LoVo (cell line): ENCODE measurements around the gene COL5A1.

Source experiments
- DNase-seq: peaks from one replicate; pipeline ENCODE4 v3.0.0-alpha.2; 2016; ENCODE audit warnings: low spot score

The COL5A1 gene

GRCh38 chr9:134792627-134793026 is 151.0 kb downstream of the COL5A1 start:
- DNase-seq, result no peak

- DNase-seq, result no peak
Observed at GRCh38 chr9:134793288-134794188, 151.9 kb downstream of the COL5A1 start.

GRCh38 chr9:134794663-134795370 is 153.2 kb downstream of the COL5A1 start:
- DNase-seq, result no peak

GRCh38 chr9:134795446-134795845 is 153.8 kb downstream of the COL5A1 start:
- no peak for DNase-seq

GRCh38 chr9:134796882-134797281 is 155.3 kb downstream of the COL5A1 start:
- DNase-seq, result no peak

- no peak for DNase-seq
Observed at GRCh38 chr9:134800791-134801339, 159.3 kb downstream of the COL5A1 start.

GRCh38 chr9:134802216-134802795 is 160.7 kb downstream of the COL5A1 start:
- no peak for DNase-seq

- DNase-seq, result no peak
Observed at GRCh38 chr9:134804871-134805270, 163.3 kb downstream of the COL5A1 start.

GRCh38 chr9:134807716-134808446 is 166.3 kb downstream of the COL5A1 start:
- no peak for DNase-seq

- DNase-seq, result no peak
Observed at GRCh38 chr9:134808447-134808792, 166.8 kb downstream of the COL5A1 start.

GRCh38 chr9:134809292-134809691 is 167.7 kb downstream of the COL5A1 start:
- DNase-seq, result no peak

GRCh38 chr9:134809826-134810225 is 168.2 kb downstream of the COL5A1 start:
- DNase-seq, result no peak

GRCh38 chr9:134811079-134811672 is 169.6 kb downstream of the COL5A1 start:
- DNase-seq, result no peak

GRCh38 chr9:134811673-134812342 is 170.2 kb downstream of the COL5A1 start:
- peak; percentile 1 for DNase-seq

- no peak for DNase-seq
Observed at GRCh38 chr9:134812343-134812673, 170.7 kb downstream of the COL5A1 start.

GRCh38 chr9:134813841-134814240 is 172.2 kb downstream of the COL5A1 start:
- no peak for DNase-seq

GRCh38 chr9:134814598-134815215 is 173.1 kb downstream of the COL5A1 start:
- DNase-seq, result no peak

GRCh38 chr9:134815435-134816214 is 174.0 kb downstream of the COL5A1 start:
- no peak for DNase-seq

- DNase-seq, result no peak
Observed at GRCh38 chr9:134816264-134816663, 174.7 kb downstream of the COL5A1 start.

GRCh38 chr9:134818000-134818568 is 176.5 kb downstream of the COL5A1 start:
- no peak for DNase-seq
